Natural killer cell (primary cell): ENCODE measurements around the gene ARHGAP24. TPM values are rescaled to one million over a fixed set of nuclear protein-coding genes. Genes with fewer than 3 reads are reported as not detected.

Source experiments
- ATAC-seq, 3 donors: fragments of 150-1000 bp in 2 of 3; fragments of 200-7000 bp in 1 of 3; cut with Tn5 transposase; 1 replicate in 1 of 3; 2 replicates in 2 of 3; pipeline ENCODE4 v1.10.0; 2021; ENCODE audit warnings: mild to moderate bottlenecking in 2 of 3, moderate library complexity in 2 of 3
- DNase-seq, 2 donors: peaks; one replicate each; pipeline versions ENCODE4 v3.0.0 to v3.0.0-alpha.2; 2013 to 2021; ENCODE audit warnings: mixed read lengths in 1 of 2
- H3K27ac ChIP-seq: one replicate; pipeline ENCODE4 v1.5.1; 2013; ENCODE audit warnings: mild to moderate bottlenecking, low read length
- H3K27me3 ChIP-seq: one replicate; pipeline ENCODE4 v1.6.1; 2013; ENCODE audit warnings: low read length; ENCODE audit not compliant: control insufficient read depth, insufficient read depth
- H3K36me3 ChIP-seq: one replicate; pipeline ENCODE4 v1.6.1; 2013; ENCODE audit warnings: low read length; ENCODE audit not compliant: control insufficient read depth, insufficient read depth
- H3K4me1 ChIP-seq: one replicate; pipeline ENCODE4 v1.6.1; 2013; ENCODE audit warnings: low read length; ENCODE audit not compliant: control insufficient read depth, insufficient read depth
- H3K4me3 ChIP-seq: one replicate; pipeline ENCODE4 v1.5.1; 2013; ENCODE audit warnings: low read length
- H3K9me3 ChIP-seq: one replicate; pipeline ENCODE4 v1.6.1; 2013; ENCODE audit warnings: low read length; ENCODE audit not compliant: control insufficient read depth, insufficient read depth
- H3K27ac Mint-ChIP-seq, 2 donors: one replicate each; pipeline ENCODE4 v1.8.0; 2022; ENCODE audit warnings: mild to moderate bottlenecking in 2 of 2, mixed read lengths in 2 of 2, moderate library complexity in 1 of 2
- H3K27me3 Mint-ChIP-seq, 2 donors: one replicate each; pipeline ENCODE4 v1.8.0; 2022; ENCODE audit warnings: low read depth in 2 of 2, mixed read lengths in 2 of 2
- H3K36me3 Mint-ChIP-seq: one replicate; pipeline ENCODE4 v1.8.0; 2022; ENCODE audit warnings: mixed read lengths
- H3K4me1 Mint-ChIP-seq, 2 donors: one replicate each; pipeline ENCODE4 v1.8.0; 2022; ENCODE audit warnings: mixed read lengths in 2 of 2
- H3K4me3 Mint-ChIP-seq: one replicate; pipeline ENCODE4 v1.8.0; 2022; ENCODE audit warnings: mild to moderate bottlenecking, moderate library complexity, mixed read lengths
- H3K9me3 Mint-ChIP-seq, 2 donors: one replicate each; pipeline ENCODE4 v1.8.0; 2022; ENCODE audit warnings: mixed read lengths in 2 of 2
- WGBS: methylation state at CpG from one replicate; pipeline ENCODE4 v1.1.7; 2013; ENCODE audit warnings: missing lambda C conversion rate; ENCODE audit not compliant: insufficient coverage; 5-methylcytosine and 5-hydroxymethylcytosine counted together
- intact Hi-C: fragments of 100-400 bp; cut with micrococcal nuclease; formaldehyde crosslinking; loops from one replicate; pipeline ENCODE4 v1.14.2; 2022
- total RNA-seq, 4 donors: library from RNA; stranded (reverse); fragments of 120-200 nt in 1 of 4; gene quantifications; one replicate each; pipeline versions ENCODE4 v1.2.3 to v1.2.4, GENCODE V29; 2013 to 2022
- TF ChIP-seq, protein P1 (sequence below): fragments of 200-600 bp; IDR thresholded peaks from one replicate; pipeline ENCODE4 v1.8.0; 2022; ENCODE audit warnings: antibody characterized with exemption

ARHGAP24 gene
- total RNA-seq, 3 donors from 2014 or later (not counting 1 experiment from before 2014, with no cell fraction given): 1.7 to 3.6 (median 1.7) TPM

GRCh38 chr4:86036736-86037135 lies 561.8 kb downstream of the ARHGAP24 start:
- no peaks in the 10 kb centered on the region for H3K27me3 Mint-ChIP-seq
- WGBS: 100% methylated on average over 2 of the region's 4 CpGs
- Histone ChIP-seq H3K9me3 (peaks cover 3% of the 10 kb centered on the region), H3K36me3 (no peaks in the 10 kb centered on the region), H3K4me1 (no peaks in the 10 kb centered on the region), H3K27ac (no peak overlapping the region), H3K27me3 (no peaks in the 10 kb centered on the region), H3K4me3 (no peak overlapping the region)
- TF ChIP-seq, protein P1, sequence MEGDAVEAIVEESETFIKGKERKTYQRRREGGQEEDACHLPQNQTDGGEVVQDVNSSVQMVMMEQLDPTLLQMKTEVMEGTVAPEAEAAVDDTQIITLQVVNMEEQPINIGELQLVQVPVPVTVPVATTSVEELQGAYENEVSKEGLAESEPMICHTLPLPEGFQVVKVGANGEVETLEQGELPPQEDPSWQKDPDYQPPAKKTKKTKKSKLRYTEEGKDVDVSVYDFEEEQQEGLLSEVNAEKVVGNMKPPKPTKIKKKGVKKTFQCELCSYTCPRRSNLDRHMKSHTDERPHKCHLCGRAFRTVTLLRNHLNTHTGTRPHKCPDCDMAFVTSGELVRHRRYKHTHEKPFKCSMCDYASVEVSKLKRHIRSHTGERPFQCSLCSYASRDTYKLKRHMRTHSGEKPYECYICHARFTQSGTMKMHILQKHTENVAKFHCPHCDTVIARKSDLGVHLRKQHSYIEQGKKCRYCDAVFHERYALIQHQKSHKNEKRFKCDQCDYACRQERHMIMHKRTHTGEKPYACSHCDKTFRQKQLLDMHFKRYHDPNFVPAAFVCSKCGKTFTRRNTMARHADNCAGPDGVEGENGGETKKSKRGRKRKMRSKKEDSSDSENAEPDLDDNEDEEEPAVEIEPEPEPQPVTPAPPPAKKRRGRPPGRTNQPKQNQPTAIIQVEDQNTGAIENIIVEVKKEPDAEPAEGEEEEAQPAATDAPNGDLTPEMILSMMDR: no peak
- peaks cover 2 to 3% of the 10 kb centered on the region in 2 donors for H3K9me3 Mint-ChIP-seq
- H3K27ac Mint-ChIP-seq: no peak overlapping the region
- H3K4me3 Mint-ChIP-seq: no peak overlapping the region
- peaks cover 7% of the 10 kb centered on the region for H3K36me3 Mint-ChIP-seq
- intact Hi-C loops: no loop called here
- H3K4me1 Mint-ChIP-seq: no peaks in the 10 kb centered on the region
- ATAC-seq (no peak), DNase-seq (no peak)

DNA sequence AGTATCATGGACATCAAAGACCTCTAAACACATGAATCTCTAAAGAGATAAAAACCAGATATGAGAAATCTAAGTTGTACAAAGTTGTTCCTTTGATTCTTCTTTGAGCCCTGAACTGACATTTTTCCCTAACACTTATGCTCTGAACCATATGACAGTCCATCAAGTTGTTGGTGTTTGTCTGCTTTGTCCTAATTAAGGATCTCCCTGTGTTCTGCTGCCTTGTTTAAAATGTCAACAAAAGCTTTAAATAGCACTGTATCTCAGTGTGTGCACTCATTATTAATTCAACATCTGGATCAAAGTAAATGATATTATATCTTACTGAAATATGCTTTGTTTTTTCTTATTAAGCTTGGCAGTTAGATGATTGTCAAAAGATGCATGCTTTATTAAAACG lies 563.1 kb downstream of the ARHGAP24 start:
- no peak for ATAC-seq
- WGBS: no CpG with 5 or more reads among the region's 1 CpG

DNA sequence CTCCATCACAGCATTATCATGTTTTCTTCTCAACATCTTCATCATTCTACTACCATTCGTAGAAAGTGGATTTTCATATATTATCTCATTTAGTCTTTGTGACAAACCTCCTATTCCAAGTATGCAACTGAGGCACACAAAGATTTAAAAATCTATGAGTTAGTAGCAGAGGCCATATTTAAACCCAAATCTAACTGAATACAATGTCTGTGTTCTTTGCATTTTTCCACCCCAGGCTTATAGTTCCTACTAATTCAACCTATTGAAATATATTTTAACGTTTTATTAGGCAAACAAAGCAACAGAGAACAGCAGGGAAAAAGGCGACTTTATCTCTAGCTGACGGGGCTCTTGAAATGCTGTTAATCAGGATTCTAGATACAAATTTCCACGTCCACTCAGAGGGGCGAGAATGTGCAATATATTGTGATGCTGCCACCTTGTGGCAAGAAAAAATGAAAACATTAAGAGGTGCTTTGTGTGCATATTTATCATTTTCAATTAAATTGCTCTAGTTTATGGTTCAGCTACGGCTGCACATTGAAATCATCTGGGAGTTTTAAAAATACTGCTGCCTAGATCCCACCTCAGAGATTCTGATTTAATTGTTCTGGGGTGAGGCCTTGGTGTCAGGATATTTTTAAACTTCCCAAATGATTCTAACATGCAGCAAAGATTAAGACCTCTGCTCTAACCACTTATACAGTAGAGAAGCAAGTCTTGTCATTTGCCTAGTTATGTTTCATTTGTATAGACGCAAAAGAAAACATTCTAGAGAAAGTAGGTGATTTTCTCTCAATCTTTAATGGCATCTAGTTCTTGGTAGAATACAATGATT lies 569.0 kb downstream of the ARHGAP24 start:
- no peaks in the 10 kb centered on the region for H3K27me3 ChIP-seq
- Mint-ChIP-seq H3K4me3 (no peak overlapping the region), H3K27me3 (no peaks in the 10 kb centered on the region), H3K36me3 (no peaks in the 10 kb centered on the region), H3K27ac (no peak overlapping the region), H3K9me3 (peaks cover 2 to 3% of the 10 kb centered on the region in 2 donors), H3K4me1 (no peaks in the 10 kb centered on the region)
- 17% methylated on average over 6 of the region's 8 CpGs for whole genome bisulfite sequencing
- H3K4me1 ChIP-seq: no peaks in the 10 kb centered on the region
- no peak overlapping the region for H3K27ac ChIP-seq
- TF ChIP-seq, protein P1: peak; percentile 28
- peak in 1 of 2 donors; percentile 32 for DNase-seq
- intact Hi-C loops: no loop called here
- H3K4me3 ChIP-seq: no peak overlapping the region
- no peaks in the 10 kb centered on the region for H3K36me3 ChIP-seq
- no peak for ATAC-seq
- peaks cover 3% of the 10 kb centered on the region for H3K9me3 ChIP-seq

More for the DNA sequence above, 563.1 kb downstream of the ARHGAP24 start:
- H3K4me3 ChIP-seq: no peak overlapping the region
- H3K27ac ChIP-seq: no peak overlapping the region
- H3K27me3 ChIP-seq: no peaks in the 10 kb centered on the region
- H3K36me3 ChIP-seq: no peaks in the 10 kb centered on the region
- no peak for DNase-seq
- intact Hi-C loops: no loop called here
- H3K9me3 ChIP-seq: peaks cover 3% of the 10 kb centered on the region
- Mint-ChIP-seq H3K9me3 (peaks cover 2 to 3% of the 10 kb centered on the region in 2 donors), H3K4me1 (no peaks in the 10 kb centered on the region), H3K4me3 (no peak overlapping the region), H3K36me3 (peaks cover 7% of the 10 kb centered on the region), H3K27me3 (no peaks in the 10 kb centered on the region), H3K27ac (no peak overlapping the region)
- TF ChIP-seq, protein P1: no peak
- no peaks in the 10 kb centered on the region for H3K4me1 ChIP-seq
